HEK293T (cell line): ENCODE data around the gene STAB1.

Experiments used
- BHLHE40 ChIP-seq: fragments of 450-650 bp; IDR thresholded peaks from 2 replicates; pipeline ENCODE4 v1.6.1; 2016; ENCODE audit warnings: mild to moderate bottlenecking, moderate library complexity, borderline replicate concordance
- ELF4 ChIP-seq: fragments of 450-650 bp; IDR thresholded peaks from 2 replicates; pipeline ENCODE4 v1.6.1; 2017; ENCODE audit warnings: antibody characterized with exemption
- FOXA1 ChIP-seq: fragments of 450-650 bp; IDR thresholded peaks from 2 replicates; pipeline ENCODE4 v1.6.1; 2016; ENCODE audit warnings: mild to moderate bottlenecking
- FOXM1 ChIP-seq: fragments of 450-650 bp; IDR thresholded peaks from 2 replicates; pipeline ENCODE4 v1.6.1; 2017; ENCODE audit warnings: mild to moderate bottlenecking, borderline replicate concordance
- L3MBTL2 ChIP-seq: fragments of 450-650 bp; conservative IDR thresholded peaks from 2 replicates; pipeline ENCODE4 v1.6.1; 2016; ENCODE audit warnings: mild to moderate bottlenecking
- SP1 ChIP-seq: fragments of 450-650 bp; IDR thresholded peaks from 2 replicates; pipeline ENCODE4 v1.6.1; 2017
- SUZ12 ChIP-seq: fragments of 450-650 bp; IDR thresholded peaks from 2 replicates; pipeline ENCODE4 v1.6.1; 2016; ENCODE audit warnings: mild to moderate bottlenecking

GRCh38 chr3:52446042-52446441 lies 49.1 kb upstream of the STAB1 start:
- TF ChIP-seq SUZ12 = no peak
- TF ChIP-seq L3MBTL2 = no peak
- no peak for TF ChIP-seq SP1
- TF ChIP-seq FOXA1 = no peak
- no peak for TF ChIP-seq FOXM1
- no peak for TF ChIP-seq BHLHE40
- TF ChIP-seq ELF4 = no peak
